Measurements from ENCODE around the gene NMT2.

- TF ChIP-seq POLR2AphosphoS5 (IDR thresholded peaks at IDR 0.05; ENCODE audit: borderline replicate concordance, low read depth, low read length) (no peak), EZH2 (IDR thresholded peaks at IDR 0.05) (no peak)
These were observed 14.2 kb upstream of the NMT2 start for GRCh38 chr10:15182540-15183207.

Measured in SK-N-MC (cell line).